ENCODE results near the gene ANKUB1.
A peak's percentile ranks its signal among the peaks of the same experiment; 100 is the strongest.
"Not testable (repeated sequence)": the region's sequence is repeated elsewhere in the genome, so short reads cannot be mapped to it uniquely, and the experiment has no call there.

ANKUB1 gene, protein sequence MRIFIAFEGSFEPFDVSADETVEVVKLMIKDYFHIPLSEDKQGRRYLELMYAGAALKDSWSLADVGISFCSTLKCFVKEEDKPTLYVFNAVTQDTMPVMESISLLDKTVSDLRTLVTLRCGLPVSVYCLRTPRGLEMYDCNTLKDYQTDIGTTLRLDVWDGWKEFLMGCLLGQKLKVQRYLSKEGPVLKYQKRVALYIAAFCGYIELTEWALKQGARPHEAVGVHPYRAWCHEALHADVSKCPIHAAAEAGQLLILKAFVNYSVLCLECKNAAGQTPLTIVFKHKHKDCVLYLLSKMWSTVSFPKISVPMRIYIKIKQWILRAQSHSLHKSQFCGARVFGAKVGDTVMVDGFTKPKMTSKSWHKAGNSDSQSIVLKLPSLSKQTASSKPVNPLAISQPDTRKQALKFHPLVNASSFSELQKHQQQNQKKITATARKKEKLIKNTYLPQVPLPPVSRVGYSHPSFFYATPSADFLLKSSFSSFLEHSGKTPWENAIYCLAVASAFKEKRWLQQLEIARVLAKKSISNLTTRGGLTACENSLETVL

DNA sequence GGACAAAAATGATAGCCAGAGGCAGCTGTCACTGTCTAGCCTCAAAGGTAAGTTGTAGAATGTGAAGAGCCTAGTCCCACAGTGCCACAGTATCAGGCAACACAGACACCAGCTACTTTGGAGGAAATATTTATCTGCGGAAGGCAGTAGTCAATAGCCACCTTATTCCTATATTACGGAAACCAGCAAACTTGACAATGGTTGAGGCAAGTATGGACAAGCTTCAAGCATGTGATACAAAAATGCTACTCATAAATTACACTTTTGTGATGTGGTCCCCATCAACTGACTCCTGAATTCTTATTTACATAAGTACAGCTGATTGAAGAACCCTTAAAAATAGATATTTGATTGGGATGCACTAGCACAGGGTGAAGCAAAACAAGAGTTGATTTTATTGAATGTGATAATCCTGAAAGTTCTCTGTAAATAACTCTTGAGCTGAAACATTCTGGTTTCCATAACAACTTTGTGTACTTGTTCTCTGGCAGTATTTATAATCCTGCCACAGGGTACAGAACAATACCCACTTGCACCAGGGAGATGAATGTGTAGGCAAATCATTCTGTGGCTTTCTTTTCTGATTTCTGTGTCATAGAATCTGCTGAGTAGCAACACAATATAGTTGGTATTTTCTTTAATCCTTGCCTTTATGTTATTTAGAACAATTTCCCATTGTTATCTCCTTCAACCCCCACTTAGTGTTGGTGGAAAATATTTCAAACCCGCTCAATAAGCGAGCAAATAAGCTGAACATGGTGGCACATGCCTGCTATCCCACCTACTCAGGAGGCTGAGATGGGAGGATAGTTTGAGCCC, at the start of gene ANKUB1:
Gene ANKUB1, minus strand, starts transcription at position 103 of the 819 bp plus-strand sequence. CDS start 188 bp downstream, outside the sequence.
- DNase-seq (ENCODE audit: low read depth) = no peak

DNA sequence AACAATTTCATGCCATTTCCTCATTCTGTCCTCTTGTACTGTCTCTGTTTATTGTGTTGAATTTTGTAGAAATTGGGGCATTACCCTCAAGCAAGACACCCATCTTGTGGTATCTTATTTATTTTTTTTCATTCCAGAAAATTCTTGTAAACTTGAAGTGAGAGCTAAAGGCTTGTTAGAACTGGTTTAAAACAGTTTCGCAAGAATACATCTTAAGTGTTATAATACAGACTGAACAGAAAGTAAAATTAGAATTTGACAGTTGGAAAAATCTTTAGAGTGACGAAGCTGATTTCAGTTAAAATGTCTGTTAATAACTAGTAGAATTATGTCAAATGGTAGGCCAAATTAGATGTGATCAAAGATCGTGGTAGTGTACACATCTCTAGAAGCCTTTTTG, 47.5 kb upstream of the ANKUB1 start:
- no peak for DNase-seq (ENCODE audit: low read depth)

DNA sequence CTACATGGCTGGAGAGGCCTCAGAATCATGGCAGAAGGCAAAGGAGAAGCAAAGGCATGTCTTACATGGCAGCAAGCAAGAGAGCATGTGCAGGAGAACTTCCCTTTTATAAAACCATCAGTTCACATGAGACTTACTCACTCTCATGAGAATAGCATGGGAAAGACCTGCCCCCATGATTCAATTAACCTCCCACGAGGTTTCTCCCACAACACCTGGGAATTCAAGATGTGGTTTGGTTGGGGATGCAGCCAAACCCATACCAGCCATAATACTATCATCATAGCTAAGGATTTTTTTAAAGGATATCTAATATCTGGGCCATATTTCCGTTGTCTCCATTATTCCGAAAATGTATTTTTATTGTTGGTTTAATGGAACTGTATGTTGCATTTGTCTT, 47.1 kb upstream of the ANKUB1 start:
- not testable (repeated sequence) for DNase-seq (ENCODE audit: low read depth)

DNA sequence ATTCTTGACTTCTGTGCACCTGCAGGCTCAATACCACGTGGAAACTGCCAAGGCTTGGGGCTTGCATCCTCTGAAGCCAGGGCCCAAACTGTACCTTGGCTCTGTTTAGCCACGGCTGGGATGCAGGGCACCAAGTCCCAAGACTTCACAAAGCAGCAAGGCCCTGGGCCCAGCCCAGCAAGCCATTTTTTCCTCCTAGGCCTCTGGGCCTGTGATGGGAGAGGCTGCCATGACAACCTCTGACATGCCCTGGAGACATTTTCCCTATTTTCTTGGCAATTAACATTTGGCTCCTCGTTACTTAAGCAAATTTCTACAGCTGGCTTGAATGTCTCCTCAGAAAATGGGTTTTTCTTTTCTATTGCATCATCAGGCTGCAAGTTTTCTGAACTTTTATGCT, 46.1 kb upstream of the ANKUB1 start:
- DNase-seq (ENCODE audit: low read depth) = not testable (repeated sequence)

DNA sequence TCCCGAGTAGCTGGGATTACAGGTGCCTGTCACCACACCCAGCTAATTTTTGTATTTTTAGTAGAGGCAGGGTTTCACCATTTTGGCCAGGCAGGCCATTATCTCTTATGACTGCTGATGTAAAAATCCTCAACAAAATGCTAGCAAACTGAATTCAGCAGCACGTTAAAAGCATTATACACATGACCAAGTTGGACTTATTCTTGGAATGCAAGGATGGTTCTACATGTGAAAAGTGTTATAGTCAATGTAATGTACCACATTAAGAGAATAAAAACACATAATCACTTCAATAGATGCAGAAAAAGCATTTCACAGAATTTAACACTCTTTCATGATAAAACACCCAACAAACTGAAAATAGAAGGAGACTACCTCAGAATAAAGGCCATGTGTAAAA, 40.9 kb upstream of the ANKUB1 start:
- no peak for DNase-seq (ENCODE audit: low read depth)

DNA sequence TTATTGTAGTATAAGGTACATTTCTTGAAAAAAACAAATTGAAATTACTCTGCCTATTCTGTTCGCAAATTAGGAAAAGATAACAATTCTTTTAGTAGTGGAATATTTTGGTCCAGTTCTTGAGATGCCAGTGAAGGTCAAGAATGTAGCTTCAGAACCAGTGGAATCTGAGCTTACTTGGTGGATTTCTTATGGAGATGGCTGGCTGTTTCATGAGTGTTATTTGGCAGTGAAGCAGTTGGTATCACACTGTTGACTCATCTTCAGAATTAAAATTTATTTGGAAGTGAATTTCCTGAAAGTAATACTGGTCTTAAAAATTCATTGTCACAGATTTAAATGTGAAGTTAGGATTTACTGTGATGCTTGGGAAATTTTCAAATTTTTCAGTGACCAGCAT, 39.7 kb upstream of the ANKUB1 start:
- no peak for DNase-seq (ENCODE audit: low read depth)

DNA sequence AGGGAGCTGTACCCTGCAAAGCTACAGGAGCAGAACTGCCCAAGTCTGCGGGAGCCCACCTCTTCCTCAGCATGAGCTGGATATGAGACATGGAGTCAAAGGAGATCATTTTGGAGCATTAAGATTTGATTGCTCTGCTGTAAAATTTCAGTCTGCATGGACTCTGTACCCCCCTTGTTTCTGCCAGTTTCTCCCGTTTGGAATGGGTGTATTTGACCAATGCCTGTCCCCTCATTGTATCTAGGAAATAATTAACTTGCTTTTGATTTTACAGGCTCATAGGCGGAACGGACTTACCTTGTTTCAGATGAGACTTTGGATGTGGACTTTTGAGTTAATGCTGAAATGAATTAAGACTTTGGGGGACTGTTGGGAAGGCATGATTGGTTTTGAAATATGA, 39.0 kb upstream of the ANKUB1 start:
- DNase-seq (ENCODE audit: low read depth) = no peak

DNA sequence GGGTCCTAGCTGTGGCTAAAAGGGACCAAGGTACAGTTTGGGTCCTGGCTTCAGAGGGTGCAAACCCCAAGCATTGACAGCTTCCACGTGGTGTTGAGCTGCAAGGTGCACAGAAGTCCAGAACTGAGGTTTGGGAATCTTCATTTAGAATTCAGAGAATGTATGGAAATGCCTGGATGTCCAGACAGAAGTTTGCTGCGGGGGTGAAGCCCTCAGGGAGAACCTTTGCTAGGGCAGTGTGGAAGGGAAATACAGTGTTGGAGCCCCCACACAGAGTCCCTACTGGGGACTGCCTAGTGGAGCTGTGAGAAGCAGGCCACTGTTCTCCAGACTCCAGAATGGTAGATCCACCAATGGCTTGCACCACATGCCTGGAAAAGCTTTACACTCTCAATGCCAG, 38.5 kb upstream of the ANKUB1 start:
- no peak for DNase-seq (ENCODE audit: low read depth)

DNA sequence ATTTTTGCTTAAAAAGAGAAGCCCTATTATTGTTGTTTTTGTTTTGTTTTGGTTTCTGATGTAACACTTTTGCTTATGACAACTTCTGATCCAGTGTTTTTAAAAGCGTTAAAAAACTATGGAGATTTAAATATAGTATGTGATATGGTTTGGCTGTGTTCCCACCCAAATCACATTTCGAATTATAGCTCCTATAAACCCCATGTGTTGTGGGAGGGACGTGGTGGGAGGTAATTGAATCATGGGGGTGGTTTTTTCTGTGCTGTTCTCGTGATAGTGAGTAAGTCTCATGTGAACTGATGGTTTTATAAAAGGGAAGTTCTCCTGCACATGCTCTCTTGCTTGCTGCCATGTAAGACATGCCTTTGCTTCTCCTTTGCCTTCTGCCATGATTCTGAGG, 37.3 kb upstream of the ANKUB1 start:
- not testable (repeated sequence) for DNase-seq (ENCODE audit: low read depth)

DNA sequence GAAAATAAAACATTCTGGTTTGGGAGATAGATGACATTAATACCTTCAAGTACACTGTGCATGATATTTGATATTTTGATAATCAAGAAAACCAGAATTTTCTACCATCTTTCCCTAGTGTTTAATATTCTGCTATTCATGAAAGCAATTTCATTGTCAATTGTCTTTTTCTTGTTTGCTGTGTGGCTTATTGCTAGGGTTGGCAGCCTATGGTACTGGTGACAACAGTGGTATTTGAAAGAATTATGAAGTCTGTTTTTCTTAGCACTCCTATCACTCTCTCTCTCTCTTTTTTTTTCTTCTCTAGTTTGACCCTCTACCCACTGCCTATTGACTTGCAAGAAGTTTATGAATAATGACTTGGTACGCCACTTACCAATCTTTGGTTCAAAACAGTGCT, 36.0 kb upstream of the ANKUB1 start:
- no peak for DNase-seq (ENCODE audit: low read depth)

DNA sequence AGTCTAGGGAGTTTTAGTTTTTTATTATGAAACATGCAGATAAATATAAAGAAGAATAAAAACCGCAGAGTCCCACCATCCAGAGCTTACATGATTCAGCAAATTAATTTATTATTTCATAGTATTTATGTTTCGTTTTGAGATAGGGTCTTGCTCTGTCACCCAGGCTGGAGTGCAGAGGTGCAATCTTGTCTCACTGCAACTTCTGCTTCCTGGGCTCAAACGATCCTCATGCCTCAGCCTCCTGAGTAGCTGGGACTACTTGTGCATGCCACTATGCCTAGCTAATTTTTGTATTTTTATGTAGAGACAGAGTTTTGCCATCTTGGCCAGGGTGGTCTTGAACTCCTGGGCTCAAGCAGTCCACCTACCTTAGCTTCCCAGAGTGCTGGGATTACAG, 34.3 kb upstream of the ANKUB1 start:
- no peak for DNase-seq (ENCODE audit: low read depth)

DNA sequence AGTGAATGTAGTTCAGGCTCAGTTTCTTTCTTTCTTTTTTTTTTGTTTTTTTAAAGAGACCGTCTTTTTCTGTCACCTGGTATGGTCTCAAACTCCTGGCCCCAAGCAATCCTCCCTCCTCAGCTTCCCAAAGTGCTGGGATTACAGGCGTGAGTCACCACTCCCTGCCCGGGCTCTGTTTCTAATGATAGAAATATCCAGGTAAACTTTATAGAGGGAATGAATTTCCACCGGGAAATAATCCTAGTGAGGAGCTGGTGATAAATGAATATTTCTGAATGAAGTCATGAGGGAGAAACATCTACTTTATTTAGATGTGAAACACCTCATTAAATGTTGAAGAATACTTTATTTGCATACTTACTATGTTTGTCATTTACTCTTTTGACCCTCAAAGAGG, 27.8 kb upstream of the ANKUB1 start:
- no peak for DNase-seq (ENCODE audit: low read depth)

DNA sequence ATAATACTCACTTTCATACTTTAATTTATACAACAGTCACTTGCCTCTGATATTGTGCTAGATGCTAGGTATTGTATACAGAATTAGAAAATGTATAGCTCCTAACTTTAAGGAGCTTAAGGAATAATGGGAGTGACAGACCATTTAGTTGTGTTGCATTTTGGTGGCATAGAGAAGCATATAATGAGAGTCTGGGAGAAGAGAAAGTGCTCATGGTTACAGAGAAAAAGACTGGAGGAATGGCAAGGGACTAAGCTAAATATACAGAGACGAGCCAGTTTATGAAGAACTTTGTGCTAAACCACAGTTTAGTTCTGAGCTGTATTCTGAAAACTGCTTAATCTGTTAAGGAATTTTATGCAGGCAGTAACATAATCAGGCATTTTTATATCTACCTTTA, 27.1 kb upstream of the ANKUB1 start:
- no peak for DNase-seq (ENCODE audit: low read depth)

DNA sequence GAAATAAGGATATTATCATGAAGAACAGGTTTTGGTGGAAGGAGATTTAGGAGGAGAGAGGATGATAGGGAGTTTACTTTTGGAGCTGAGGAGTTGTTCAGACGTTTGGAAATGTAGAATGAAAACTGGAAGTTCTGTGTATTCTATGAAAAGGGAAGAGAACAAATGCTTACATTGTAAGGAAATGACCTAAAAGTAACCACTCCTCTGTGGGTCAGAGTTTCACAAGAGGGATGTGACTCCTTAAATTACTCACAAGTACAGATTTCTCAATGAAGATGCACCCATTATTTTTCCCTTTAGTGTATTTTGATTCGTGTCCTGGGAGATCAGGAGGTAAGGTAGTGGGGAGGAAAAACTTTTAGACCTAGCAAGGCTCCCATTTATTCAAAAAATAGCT, 24.6 kb upstream of the ANKUB1 start:
- DNase-seq (ENCODE audit: low read depth) = no peak

DNA sequence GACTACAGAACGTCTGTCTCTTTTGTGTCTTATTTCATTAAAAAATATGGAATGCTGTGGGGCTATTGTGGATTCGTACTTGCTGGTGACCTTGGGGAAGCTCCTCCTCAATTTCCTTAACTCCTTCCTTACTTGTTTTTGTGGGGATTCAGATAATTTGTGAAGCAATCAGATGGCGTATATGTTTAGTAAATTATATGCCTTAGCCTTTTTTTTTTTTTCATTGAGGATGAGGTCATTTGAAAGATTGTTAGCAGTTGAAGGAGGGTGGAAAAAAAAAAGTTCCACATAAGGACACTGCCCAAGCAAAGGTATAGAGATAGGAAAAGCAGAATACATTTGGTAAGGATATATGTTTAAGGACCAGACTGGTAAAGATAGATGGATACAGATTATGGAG, 24.0 kb upstream of the ANKUB1 start:
- DNase-seq (ENCODE audit: low read depth) = no peak

DNA sequence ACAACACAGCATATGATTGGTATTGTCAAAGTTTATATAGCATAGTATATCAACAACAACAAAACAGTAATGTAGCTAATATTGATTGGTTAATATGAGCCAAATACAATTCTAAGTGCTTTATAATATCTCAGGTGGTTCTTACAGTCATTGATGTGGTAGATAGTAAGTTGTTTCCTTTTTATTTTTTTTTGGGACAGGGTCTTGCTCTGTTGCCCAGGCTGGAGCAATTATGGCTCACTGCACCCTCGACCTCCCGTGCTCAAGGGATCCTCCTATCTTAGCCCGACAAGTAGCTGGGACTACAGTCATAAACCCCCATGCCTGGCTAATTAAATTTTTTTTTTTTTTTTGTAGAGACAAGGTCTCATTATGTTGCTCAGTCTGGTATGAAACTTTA, 23.4 kb upstream of the ANKUB1 start:
- DNase-seq (ENCODE audit: low read depth) = no peak

DNA sequence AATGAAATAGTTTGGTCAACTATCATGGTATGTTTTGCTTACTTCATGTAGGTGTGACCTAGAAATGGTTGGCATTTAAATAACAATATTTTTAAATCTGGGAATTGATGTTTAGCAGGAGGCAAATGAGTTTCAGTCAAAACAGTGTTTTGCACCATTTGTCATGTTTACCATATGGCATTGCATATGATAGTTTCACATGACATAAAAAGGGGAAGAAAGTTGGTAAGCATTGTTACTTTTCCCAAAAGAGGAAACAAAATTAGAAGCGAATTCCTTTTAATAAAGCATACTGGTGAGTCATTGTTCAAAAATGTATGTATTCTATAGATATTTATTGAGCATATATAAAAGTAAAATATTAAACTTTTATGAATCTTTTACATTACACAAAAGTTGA, 23.0 kb upstream of the ANKUB1 start:
- DNase-seq (ENCODE audit: low read depth) = no peak

DNA sequence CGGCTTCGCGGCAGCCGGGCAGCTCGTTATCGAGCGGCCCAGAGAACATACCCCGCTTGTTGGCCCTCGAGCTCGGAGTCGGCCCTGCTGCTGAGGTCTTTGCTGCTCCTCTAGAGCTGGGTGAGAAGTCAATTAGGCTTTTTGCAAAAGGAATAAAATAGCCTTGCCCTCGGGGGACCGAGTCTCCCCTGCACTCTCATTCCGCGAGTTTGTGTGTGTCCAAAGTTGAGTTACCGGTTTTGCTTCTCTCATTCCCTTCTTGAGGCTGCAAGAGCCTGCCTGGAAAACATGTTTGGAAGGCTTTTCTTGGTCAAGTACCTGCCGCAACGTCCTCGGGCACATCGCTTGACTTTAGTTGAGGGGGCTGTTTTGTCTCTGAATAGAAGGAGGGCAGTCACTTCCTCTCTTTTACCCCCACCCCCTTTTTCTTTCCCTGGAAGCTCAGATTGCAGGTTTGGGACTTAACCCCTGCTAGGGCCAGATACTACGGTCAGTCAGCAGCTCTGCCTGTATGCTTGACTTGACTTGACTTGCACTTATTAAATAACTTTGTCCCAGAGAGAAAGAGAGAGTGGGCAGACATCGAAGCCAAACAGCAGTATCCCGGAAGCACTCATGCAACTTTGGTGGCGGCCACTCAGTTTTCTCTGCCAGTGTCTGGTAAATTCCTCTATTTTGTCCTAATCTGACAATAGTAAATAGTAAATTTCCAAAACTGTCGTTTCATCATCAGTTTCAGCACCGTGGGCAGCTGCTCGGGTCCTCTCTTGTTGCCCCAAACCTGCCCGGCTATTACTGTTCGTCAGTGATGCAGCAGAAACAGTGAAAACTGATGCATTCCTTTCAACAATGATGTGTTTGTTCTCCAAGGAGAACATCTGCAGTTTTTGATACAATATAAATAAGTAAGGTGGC, 21.3 kb upstream of the ANKUB1 start:
- no peak for DNase-seq (ENCODE audit: low read depth)

DNA sequence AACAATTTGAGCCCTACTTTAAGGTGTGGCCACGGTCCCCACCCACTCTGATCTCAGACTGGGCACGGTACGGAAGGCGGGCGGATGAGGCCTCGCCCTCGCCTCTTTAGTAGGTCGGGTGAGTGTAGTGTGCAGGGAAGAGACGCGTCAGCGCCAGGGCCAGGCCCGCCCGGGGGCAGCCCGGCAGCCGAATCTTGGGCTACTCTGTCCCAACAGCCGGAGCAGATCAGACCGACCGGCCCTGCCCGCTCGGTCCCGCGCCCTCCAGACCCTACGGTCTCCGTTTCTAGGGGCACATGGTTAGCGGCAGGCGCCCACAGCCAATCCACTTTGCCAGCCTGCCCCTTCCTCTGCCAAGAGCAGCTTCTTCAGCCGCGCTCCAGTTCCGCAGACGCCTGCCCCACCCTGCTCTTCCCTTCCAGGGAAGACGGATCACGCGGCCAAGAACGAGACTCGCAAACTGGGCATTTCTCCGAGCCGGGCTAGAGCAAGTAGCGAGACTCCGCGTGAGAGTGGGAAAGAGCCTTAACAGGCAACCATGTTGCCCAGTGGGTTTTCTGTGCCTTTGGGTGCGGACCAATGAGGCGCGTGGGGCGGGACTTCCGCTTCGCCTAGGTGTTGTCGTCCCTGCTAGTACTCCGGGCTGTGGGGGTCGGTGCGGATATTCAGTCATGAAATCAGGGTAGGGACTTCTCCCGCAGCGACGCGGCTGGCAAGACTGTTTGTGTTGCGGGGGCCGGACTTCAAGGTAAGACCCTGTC, 20.4 kb upstream of the ANKUB1 start, which contains the start of gene RNF13:
Gene RNF13, plus strand, starts transcription at position 610 of the 761 bp plus-strand sequence. CDS start 32,812 bp downstream, outside the sequence.
- DNase-seq (ENCODE audit: low read depth) = peak; percentile 69

DNA sequence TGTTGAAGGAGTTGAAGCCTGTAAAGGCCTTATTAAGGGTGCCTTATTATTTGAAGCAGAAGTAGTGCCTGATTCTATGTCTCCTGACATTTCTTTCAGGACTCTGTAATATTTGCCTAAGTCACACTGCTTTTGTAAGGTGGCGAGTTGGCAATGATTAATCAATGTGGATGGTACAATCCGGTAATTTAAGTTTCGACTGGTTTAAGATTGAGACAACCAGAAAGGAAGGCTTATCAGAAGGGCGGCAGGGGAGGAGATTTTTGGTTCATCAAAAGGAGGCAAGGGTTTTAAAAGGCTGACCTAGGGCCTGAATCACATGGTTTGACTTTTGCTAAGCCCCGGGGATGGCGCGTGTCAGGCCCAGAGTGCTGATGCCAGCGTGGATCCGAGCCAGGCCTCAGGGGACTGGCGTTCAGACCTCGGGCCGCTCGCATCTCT, 19.8 kb upstream of the ANKUB1 start:
- no peak for DNase-seq (ENCODE audit: low read depth)

DNA sequence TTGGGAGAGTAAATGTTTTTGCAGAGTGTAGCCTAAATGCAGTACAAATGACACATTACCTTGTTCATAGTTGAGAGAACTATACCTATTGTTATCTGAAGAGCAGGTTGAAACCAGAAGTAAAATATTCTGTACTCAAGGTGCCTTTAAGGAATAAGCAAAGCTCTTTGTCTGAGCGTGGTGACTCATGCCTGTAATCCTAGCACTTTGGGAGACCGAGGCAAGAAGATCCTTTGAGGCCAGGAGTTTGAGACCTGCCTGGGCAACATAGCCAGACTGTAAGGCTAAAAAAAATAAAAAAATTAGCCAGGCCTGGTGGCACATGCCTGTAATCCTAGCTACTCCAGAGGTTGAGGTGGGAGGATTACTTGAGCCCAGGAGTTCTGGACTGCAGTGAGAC, 18.5 kb upstream of the ANKUB1 start:
- no peak for DNase-seq (ENCODE audit: low read depth)

Data from CMK (cell line).